DMS53 treated with DMSO at 0.1 percent for 48 hours (cell line): Measurements from ENCODE around the gene MSN.

Experiments used
- DNase-seq: peaks from one replicate; lab custom pipeline; 2025; ENCODE audit not compliant: unreplicated experiment; lab: John Stamatoyannopoulos, UW

The MSN gene

GRCh38 chrX:65783746-65784145 lies 116.3 kb downstream of the MSN start:
- DNase-seq = no peak
